Vagina (tissue), 2 donors: ENCODE data around the gene KDM8.

Experiments used
- POLR2AphosphoS5 ChIP-seq, 2 donors: sonication (generic); formaldehyde crosslinking; IDR thresholded peaks; one replicate each; pipeline ENCODE4 v1.9.0; 2017; ENCODE audit warnings: antibody characterized with exemption in 2 of 2, mild to moderate bottlenecking in 2 of 2, low read depth in 1 of 2; ENCODE audit not compliant: insufficient read depth in 1 of 2
- TF ChIP-seq, protein P1 (sequence below), 3 experiments: fragments of 450-650 bp in 2 of 3; fragments of 200-600 bp in 1 of 3; sonication (generic) in 1 of 3; IDR thresholded peaks; one replicate each; pipeline ENCODE4 v1.5.1; 2017 to 2019; ENCODE audit warnings: antibody characterized with exemption in 3 of 3, mild to moderate bottlenecking in 2 of 3, moderate library complexity in 2 of 3

DNA sequence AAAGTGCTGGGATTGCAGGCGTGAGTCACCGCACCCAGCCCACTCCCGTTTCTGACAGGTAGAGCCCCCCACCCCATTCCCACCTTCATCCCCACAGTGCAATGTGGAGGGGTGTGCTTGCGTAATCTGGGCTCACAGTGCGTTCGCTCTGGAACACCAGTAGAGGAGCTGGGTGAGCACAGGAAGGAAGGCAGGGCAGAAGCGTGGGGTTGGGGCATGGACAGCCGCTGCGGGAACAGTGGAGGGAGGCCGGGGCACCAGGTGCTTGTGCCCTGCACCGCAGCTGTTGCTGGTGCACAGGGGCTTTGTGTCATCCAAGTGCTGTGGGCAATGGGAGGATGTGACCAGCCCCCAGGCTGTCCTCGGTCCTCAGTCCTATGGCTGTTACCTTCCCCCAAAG, 24.7 kb downstream of the KDM8 start:
- TF ChIP-seq POLR2AphosphoS5 (IDR thresholded peaks at IDR 0.05; ENCODE audit: insufficient read depth in 1 of 2, low read depth in 1 of 2), result no peak
- TF ChIP-seq, protein P1, sequence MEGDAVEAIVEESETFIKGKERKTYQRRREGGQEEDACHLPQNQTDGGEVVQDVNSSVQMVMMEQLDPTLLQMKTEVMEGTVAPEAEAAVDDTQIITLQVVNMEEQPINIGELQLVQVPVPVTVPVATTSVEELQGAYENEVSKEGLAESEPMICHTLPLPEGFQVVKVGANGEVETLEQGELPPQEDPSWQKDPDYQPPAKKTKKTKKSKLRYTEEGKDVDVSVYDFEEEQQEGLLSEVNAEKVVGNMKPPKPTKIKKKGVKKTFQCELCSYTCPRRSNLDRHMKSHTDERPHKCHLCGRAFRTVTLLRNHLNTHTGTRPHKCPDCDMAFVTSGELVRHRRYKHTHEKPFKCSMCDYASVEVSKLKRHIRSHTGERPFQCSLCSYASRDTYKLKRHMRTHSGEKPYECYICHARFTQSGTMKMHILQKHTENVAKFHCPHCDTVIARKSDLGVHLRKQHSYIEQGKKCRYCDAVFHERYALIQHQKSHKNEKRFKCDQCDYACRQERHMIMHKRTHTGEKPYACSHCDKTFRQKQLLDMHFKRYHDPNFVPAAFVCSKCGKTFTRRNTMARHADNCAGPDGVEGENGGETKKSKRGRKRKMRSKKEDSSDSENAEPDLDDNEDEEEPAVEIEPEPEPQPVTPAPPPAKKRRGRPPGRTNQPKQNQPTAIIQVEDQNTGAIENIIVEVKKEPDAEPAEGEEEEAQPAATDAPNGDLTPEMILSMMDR (IDR thresholded peaks at IDR 0.05), result no peak
